ENCODE measurements around the gene CLIC5. TPM values are rescaled to one million over a fixed set of nuclear protein-coding genes. Genes with fewer than 3 reads are reported as not detected.

The CLIC5 gene
- total and polyA plus RNA-seq, 2 of the 8 experiments (the other 6 are each of a cell fraction or from before 2014, with no cell fraction given), result 0.12 to 0.15 TPM

DNA sequence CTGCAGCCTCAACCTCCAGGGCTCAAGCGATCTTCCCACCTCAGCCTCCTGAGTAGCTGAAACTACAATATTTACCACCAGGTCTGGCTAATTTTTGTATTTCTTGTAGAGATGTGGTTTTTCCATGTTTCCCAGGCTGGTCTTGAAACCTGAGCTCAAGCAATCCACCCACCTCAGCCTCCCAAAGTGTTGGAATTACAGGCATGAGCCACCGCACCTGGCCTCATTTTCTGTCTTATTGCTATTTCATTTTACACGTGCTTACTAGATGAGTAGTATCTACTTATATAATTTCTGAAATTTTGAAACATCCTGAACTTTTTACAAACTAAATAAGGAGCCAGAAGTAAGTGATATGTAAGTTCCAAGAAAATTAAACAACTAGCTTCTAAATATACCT lies 34.6 kb downstream of the CLIC5 start:
- Histone ChIP-seq H3K79me1 (ENCODE audit: low read depth, low read length) (no peaks in the 10 kb centered on the region), H2BK12ac (ENCODE audit: low read depth, low read length) (no peak overlapping the region), H3K27ac (ENCODE audit: low read depth, low read length) (no peak overlapping the region), H3K4me3 (ENCODE audit: extremely low read depth in 1 of 4, insufficient read depth in 2 of 4, low read depth in 3 of 4, low read length in 4 of 4) (no peak overlapping the region), H2BK20ac (ENCODE audit: low read length) (no peak overlapping the region), H3K56ac (replicated peaks; ENCODE audit: insufficient read length, low read depth, low read length) (no peak overlapping the region), H4K91ac (replicated peaks; ENCODE audit: insufficient read length, low read length) (no peak overlapping the region), H3K79me2 (ENCODE audit: control insufficient read depth in 1 of 2, insufficient read depth in 2 of 2, low read length in 2 of 2) (no peaks in the 10 kb centered on the region), H4K5ac (ENCODE audit: insufficient read length, low read depth, low read length) (no peak overlapping the region), H4K8ac (ENCODE audit: extremely low read depth, insufficient read depth, low read length) (no peak overlapping the region), H2BK15ac (ENCODE audit: low read length) (no peak overlapping the region), H3K14ac (ENCODE audit: insufficient read length) (no peak overlapping the region), H3K9me3 (ENCODE audit: insufficient read depth in 2 of 2, low read depth in 1 of 2, low read length in 1 of 2) (no peaks in the 10 kb centered on the region), H3K4me2 (ENCODE audit: insufficient read depth in 1 of 2, low read depth in 2 of 2, low read length in 2 of 2) (no peak overlapping the region), H3K27me3 (replicated peaks in 1 of 4; ENCODE audit: control insufficient read depth in 3 of 4, extremely low read depth in 1 of 4, insufficient read depth in 3 of 4, low read length in 3 of 4) (no peaks in the 10 kb centered on the region), H3K4me1 (replicated peaks in 1 of 4; ENCODE audit: control insufficient read depth in 3 of 4, insufficient read depth in 4 of 4, low read length in 3 of 4) (no peaks in the 10 kb centered on the region), H2BK120ac (replicated peaks; ENCODE audit: low read depth, low read length) (no peak overlapping the region), H4K20me1 (replicated peaks in 1 of 2; ENCODE audit: control insufficient read depth in 1 of 2, insufficient read depth in 2 of 2, low read length in 2 of 2) (no peaks in the 10 kb centered on the region), H2AK5ac (ENCODE audit: low read depth, low read length) (no peak overlapping the region), H3K9ac (replicated peaks in 1 of 4; ENCODE audit: extremely low read depth in 1 of 4, low read depth in 3 of 4, low read length in 3 of 4) (no peak overlapping the region), H3K4ac (replicated peaks; ENCODE audit: insufficient read length, low read depth, low read length) (no peak overlapping the region), H3K23ac (ENCODE audit: insufficient read length) (no peak overlapping the region), H2BK5ac (ENCODE audit: low read depth, low read length) (no peak overlapping the region), H3K23me2 (ENCODE audit: low read depth, low read length) (no peaks in the 10 kb centered on the region), H2AFZ (ENCODE audit: low read length) (no peak overlapping the region), H3K18ac (ENCODE audit: extremely low read depth, low read length) (no peak overlapping the region), H3K36me3 (ENCODE audit: control insufficient read depth in 2 of 4, insufficient read depth in 4 of 4, low read length in 3 of 4) (no peaks in the 10 kb centered on the region)
- ChIA-PET CTCF (ENCODE audit: partially characterized antibody) (no interaction called here), POLR2A (ENCODE audit: partially characterized antibody) (no interaction called here)
- TF ChIP-seq FOSL1 (IDR thresholded peaks at IDR 0.05; ENCODE audit: insufficient read depth, low read depth, low read length) (no peak), SP1 (IDR thresholded peaks at IDR 0.05; ENCODE audit: low read depth, low read length) (no peak), HDAC6 (IDR thresholded peaks at IDR 0.05; ENCODE audit: low read depth, low read length) (no peak), RAD21 (IDR thresholded peaks at IDR 0.05 in 1 of 2, conservative IDR thresholded peaks at IDR 0.05 in 1 of 2; ENCODE audit: low read depth in 2 of 2, low read length in 2 of 2) (no peak), RBBP5 (IDR thresholded peaks at IDR 0.05; ENCODE audit: borderline replicate concordance, low read depth, low read length) (no peak)
- TF ChIP-seq, protein P1, sequence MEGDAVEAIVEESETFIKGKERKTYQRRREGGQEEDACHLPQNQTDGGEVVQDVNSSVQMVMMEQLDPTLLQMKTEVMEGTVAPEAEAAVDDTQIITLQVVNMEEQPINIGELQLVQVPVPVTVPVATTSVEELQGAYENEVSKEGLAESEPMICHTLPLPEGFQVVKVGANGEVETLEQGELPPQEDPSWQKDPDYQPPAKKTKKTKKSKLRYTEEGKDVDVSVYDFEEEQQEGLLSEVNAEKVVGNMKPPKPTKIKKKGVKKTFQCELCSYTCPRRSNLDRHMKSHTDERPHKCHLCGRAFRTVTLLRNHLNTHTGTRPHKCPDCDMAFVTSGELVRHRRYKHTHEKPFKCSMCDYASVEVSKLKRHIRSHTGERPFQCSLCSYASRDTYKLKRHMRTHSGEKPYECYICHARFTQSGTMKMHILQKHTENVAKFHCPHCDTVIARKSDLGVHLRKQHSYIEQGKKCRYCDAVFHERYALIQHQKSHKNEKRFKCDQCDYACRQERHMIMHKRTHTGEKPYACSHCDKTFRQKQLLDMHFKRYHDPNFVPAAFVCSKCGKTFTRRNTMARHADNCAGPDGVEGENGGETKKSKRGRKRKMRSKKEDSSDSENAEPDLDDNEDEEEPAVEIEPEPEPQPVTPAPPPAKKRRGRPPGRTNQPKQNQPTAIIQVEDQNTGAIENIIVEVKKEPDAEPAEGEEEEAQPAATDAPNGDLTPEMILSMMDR (IDR thresholded peaks at IDR 0.05; ENCODE audit: control extremely low read depth in 1 of 3, insufficient read depth in 1 of 3, low read depth in 1 of 3, low read length in 3 of 3), result no peak
- DNase-seq (ENCODE audit: low read depth in 1 of 2, low spot score in 2 of 2) (no peak), FAIRE-seq (no peak)
- WGBS, 2 experiments (ENCODE audit: extremely low coverage in 1 of 2, insufficient coverage in 1 of 2, insufficient read length in 1 of 2, insufficient replicate concordance in 2 of 2, low coverage in 1 of 2, low lambda C conversion rate in 2 of 2, missing lambda C conversion rate in 1 of 2), result 88% methylated on average over 3 of the region's 3 CpGs; no CpG with 5 or more reads in 1 of the 2 experiments

Data from H1 (cell line).